H1 (cell line): ENCODE measurements around the gene PSMC2. TPM values are rescaled to one million over a fixed set of nuclear protein-coding genes. Genes with fewer than 3 reads are reported as not detected.

Experiments
- BRCA1 ChIP-seq: IDR thresholded peaks from 2 replicates; pipeline ENCODE4 v1.6.1; 2012; ENCODE audit warnings: low read depth, low read length, improper control_type of control experiment
- CEBPB ChIP-seq: IDR thresholded peaks from 2 replicates; pipeline ENCODE4 v1.6.1; 2012; ENCODE audit warnings: low read depth, low read length
- CHD1 ChIP-seq: IDR thresholded peaks from 2 replicates; pipeline ENCODE4 v1.6.1; 2012; ENCODE audit warnings: low read depth, low read length, improper control_type of control experiment
- CHD2 ChIP-seq: IDR thresholded peaks from 2 replicates; pipeline ENCODE4 v1.6.1; 2012; ENCODE audit warnings: low read length, improper control_type of control experiment
- CREB1 ChIP-seq: IDR thresholded peaks from 2 replicates; pipeline ENCODE4 v1.6.1; 2012; ENCODE audit warnings: inconsistent platforms
- CTBP2 ChIP-seq: IDR thresholded peaks from 2 replicates; pipeline ENCODE4 v1.7.0; 2011; ENCODE audit warnings: borderline replicate concordance, mild to moderate bottlenecking, moderate library complexity, mixed read lengths, low read length; ENCODE audit not compliant: insufficient read depth, insufficient read length
- EZH2 ChIP-seq: fragments of 200-600 bp; sonication (generic); IDR thresholded peaks from 2 replicates; pipeline ENCODE4 v1.7.1; 2012; ENCODE audit warnings: low read depth, mild to moderate bottlenecking, moderate library complexity, low read length, inconsistent platforms; ENCODE audit not compliant: severe bottlenecking
- FOSL1 ChIP-seq: IDR thresholded peaks from 2 replicates; pipeline ENCODE4 v1.6.1; 2011; ENCODE audit warnings: mild to moderate bottlenecking, low read depth, low read length, moderate library complexity; ENCODE audit not compliant: insufficient read depth
- HDAC6 ChIP-seq: IDR thresholded peaks from one replicate; pipeline ENCODE4 v1.7.1; 2012; ENCODE audit warnings: low read depth, mild to moderate bottlenecking, inconsistent platforms, low read length, moderate library complexity
- NRF1 ChIP-seq: IDR thresholded peaks from 2 replicates; pipeline ENCODE4 v1.6.1; 2011; ENCODE audit warnings: mild to moderate bottlenecking, low read depth, low read length, improper control_type of control experiment
- PHF8 ChIP-seq: fragments of 200-600 bp; sonication (generic); conservative IDR thresholded peaks from 2 replicates; pipeline ENCODE4 v1.7.1; 2012; ENCODE audit warnings: low read depth, mild to moderate bottlenecking, inconsistent platforms, low read length, moderate library complexity
- POLR2A ChIP-seq, 2 experiments: IDR thresholded peaks; 1 replicate in 1 of 2; 2 replicates in 1 of 2; pipeline ENCODE4 v1.6.1; 2011; ENCODE audit warnings: low read depth in 2 of 2, low read length in 2 of 2, mild to moderate bottlenecking in 2 of 2; ENCODE audit errors: control extremely low read depth in 1 of 2
- POLR2AphosphoS5 ChIP-seq: IDR thresholded peaks from 2 replicates; pipeline ENCODE4 v1.6.1; 2011; ENCODE audit warnings: low read depth, low read length
- RAD21 ChIP-seq, 2 experiments: IDR thresholded peaks in 1 of 2; conservative IDR thresholded peaks in 1 of 2; 2 replicates each; pipeline ENCODE4 v1.6.1; 2011; ENCODE audit warnings: low read depth in 2 of 2, low read length in 2 of 2, improper control_type of control experiment in 1 of 2, inconsistent platforms in 1 of 2, mild to moderate bottlenecking in 1 of 2, moderate library complexity in 1 of 2
- RBBP5 ChIP-seq: IDR thresholded peaks from 2 replicates; pipeline ENCODE4 v1.7.1; 2012; ENCODE audit warnings: low read depth, mild to moderate bottlenecking, inconsistent platforms, low read length, moderate library complexity, borderline replicate concordance
- RFX5 ChIP-seq: IDR thresholded peaks from 2 replicates; pipeline ENCODE4 v1.6.1; 2011; ENCODE audit warnings: low read depth, low read length, improper control_type of control experiment, borderline replicate concordance
- SIN3A ChIP-seq, 2 experiments: IDR thresholded peaks in 1 of 2; conservative IDR thresholded peaks in 1 of 2; 2 replicates each; pipeline ENCODE4 v1.6.1; 2011 to 2012; ENCODE audit warnings: low read length in 2 of 2, improper control_type of control experiment in 1 of 2, low read depth in 1 of 2, mild to moderate bottlenecking in 1 of 2
- SP1 ChIP-seq: IDR thresholded peaks from 2 replicates; pipeline ENCODE4 v1.6.1; 2011; ENCODE audit warnings: low read depth, low read length
- SP4 ChIP-seq: IDR thresholded peaks from 2 replicates; pipeline ENCODE4 v1.6.1; 2012; ENCODE audit warnings: low read length, inconsistent platforms
- TAF7 ChIP-seq: optimal IDR thresholded peaks from 2 replicates; pipeline ENCODE3; 2011; ENCODE audit warnings: low read depth, mild to moderate bottlenecking, inconsistent platforms, low read length, moderate library complexity, borderline replicate concordance
- TEAD4 ChIP-seq: IDR thresholded peaks from 2 replicates; pipeline ENCODE4 v1.6.1; 2012; ENCODE audit warnings: low read depth, low read length, inconsistent platforms, mixed read lengths
- YY1 ChIP-seq: IDR thresholded peaks from 2 replicates; pipeline ENCODE4 v1.6.1; 2011; ENCODE audit warnings: low read depth, mild to moderate bottlenecking, low read length
- polyA plus RNA-seq, 7 experiments: library from polyadenylated mRNA; depleted of rRNA in 3 of 7; stranded (reverse) in 5 of 7; unstranded in 2 of 7; fragments of >200 nt in 5 of 7; fragments of 200-250 nt in 2 of 7; gene quantifications; 1 replicate in 5 of 7; 2 replicates in 1 of 7; 4 replicates in 1 of 7; pipeline versions ENCODE4 v1.2.1 to v1.2.3, GENCODE V29; 2011 to 2013; ENCODE audit warnings: missing spikeins in 2 of 7, mixed read lengths in 2 of 7
- total RNA-seq: library from RNA; stranded (reverse); fragmentation: NEBNext Ultra II Directional; extraction: Animal tissue kit (Norgen Biotek cat#: 25700); gene quantifications from 2 replicates; pipeline ENCODE4 v1.2.1, GENCODE V29; 2021
- TF ChIP-seq, protein P1 (sequence below): IDR thresholded peaks from 2 replicates; pipeline ENCODE4 v1.6.1; 2012; ENCODE audit warnings: inconsistent platforms
- TF ChIP-seq, protein P2 (sequence below): IDR thresholded peaks from 2 replicates; pipeline ENCODE4 v1.6.1; 2012; ENCODE audit warnings: low read length, inconsistent platforms

The PSMC2 gene
- total and polyA plus RNA-seq, 2 of the 8 experiments (the other 6 are each of a cell fraction or from before 2014, with no cell fraction given): 80.9 to 141 TPM

DNA sequence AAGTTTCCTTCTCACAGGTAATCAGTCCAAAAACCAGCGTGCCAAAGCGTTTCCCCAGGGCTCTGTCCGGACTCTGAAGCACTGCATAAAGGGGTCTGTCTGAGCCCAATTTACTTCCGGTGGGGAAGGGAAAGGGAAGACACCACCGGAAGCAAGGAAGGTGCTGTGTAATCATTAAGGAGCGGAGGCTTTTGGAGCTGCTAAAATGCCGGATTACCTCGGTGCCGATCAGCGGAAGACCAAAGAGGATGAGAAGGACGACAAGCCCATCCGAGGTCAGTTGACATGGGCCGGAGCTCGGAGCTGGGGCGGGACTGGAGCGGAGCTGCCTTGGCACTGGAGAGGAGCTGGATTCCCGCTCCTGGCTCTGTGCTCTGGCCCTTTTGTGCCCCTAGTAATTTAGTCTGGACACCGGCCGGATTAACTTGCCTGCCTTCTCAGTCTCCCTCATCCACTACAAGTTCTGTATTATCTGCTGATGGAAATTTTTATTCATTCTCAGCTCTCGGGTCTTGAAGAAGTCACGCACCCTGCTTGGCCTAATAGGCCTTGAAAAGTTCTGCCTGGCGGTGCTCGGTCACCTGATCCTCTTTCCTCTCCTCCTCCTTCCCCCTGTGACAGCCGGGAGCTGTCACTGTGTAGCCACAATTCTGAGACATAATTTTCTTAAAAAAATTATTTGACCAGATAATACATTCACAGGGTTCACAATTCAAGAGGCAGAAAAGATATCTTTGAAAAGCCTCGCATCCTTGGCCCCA, at the start of gene PSMC2 (continued):
- no peak for TF ChIP-seq NRF1
- no peak for TF ChIP-seq CTBP2
- peak; percentile 92 to 95 for TF ChIP-seq SIN3A (conservative IDR thresholded peaks at IDR 0.05 in 1 of 2, IDR thresholded peaks at IDR 0.05 in 1 of 2; ENCODE audit: low read depth in 1 of 2, low read length in 2 of 2)
- TF ChIP-seq, protein P1, sequence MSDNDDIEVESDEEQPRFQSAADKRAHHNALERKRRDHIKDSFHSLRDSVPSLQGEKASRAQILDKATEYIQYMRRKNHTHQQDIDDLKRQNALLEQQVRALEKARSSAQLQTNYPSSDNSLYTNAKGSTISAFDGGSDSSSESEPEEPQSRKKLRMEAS: no peak
- no peak for TF ChIP-seq SP4
- TF ChIP-seq, protein P2, sequence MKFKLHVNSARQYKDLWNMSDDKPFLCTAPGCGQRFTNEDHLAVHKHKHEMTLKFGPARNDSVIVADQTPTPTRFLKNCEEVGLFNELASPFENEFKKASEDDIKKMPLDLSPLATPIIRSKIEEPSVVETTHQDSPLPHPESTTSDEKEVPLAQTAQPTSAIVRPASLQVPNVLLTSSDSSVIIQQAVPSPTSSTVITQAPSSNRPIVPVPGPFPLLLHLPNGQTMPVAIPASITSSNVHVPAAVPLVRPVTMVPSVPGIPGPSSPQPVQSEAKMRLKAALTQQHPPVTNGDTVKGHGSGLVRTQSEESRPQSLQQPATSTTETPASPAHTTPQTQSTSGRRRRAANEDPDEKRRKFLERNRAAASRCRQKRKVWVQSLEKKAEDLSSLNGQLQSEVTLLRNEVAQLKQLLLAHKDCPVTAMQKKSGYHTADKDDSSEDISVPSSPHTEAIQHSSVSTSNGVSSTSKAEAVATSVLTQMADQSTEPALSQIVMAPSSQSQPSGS: no peak
- TF ChIP-seq EZH2: no peak
- TF ChIP-seq POLR2AphosphoS5: peak; percentile 74
- TF ChIP-seq RAD21 (IDR thresholded peaks at IDR 0.05 in 1 of 2, conservative IDR thresholded peaks at IDR 0.05 in 1 of 2; ENCODE audit: low read depth in 2 of 2, low read length in 2 of 2): no peak
- TF ChIP-seq YY1: peak; percentile 77
- no peak for TF ChIP-seq CHD1
- TF ChIP-seq BRCA1: no peak
- TF ChIP-seq HDAC6: no peak
- no peak for TF ChIP-seq TEAD4
- no peak for TF ChIP-seq RFX5
- TF ChIP-seq SP1: 0 out of 2 replicates have a peak, but pooled peaks have one; percentile 35
- no peak for TF ChIP-seq CEBPB
- TF ChIP-seq FOSL1: no peak
- TF ChIP-seq CREB1: no peak
- peak; percentile 83 for TF ChIP-seq TAF7
- TF ChIP-seq CHD2: no peak
- TF ChIP-seq POLR2A (IDR thresholded peaks at IDR 0.05; ENCODE audit: control extremely low read depth in 1 of 2, low read depth in 2 of 2, low read length in 2 of 2): peak; percentile 44 to 88
- no peak for TF ChIP-seq RBBP5
- TF ChIP-seq PHF8: peak; percentile 83
